Stromal cell of bone marrow (primary cell): Measurements from ENCODE around the gene TBXAS1.
A peak's percentile ranks its signal among the peaks of the same experiment; 100 is the strongest.

Source experiments
- DNase-seq: peaks from one replicate; pipeline ENCODE4 v3.0.0-alpha.2; 2012; ENCODE audit warnings: low read depth

TBXAS1 gene

DNA sequence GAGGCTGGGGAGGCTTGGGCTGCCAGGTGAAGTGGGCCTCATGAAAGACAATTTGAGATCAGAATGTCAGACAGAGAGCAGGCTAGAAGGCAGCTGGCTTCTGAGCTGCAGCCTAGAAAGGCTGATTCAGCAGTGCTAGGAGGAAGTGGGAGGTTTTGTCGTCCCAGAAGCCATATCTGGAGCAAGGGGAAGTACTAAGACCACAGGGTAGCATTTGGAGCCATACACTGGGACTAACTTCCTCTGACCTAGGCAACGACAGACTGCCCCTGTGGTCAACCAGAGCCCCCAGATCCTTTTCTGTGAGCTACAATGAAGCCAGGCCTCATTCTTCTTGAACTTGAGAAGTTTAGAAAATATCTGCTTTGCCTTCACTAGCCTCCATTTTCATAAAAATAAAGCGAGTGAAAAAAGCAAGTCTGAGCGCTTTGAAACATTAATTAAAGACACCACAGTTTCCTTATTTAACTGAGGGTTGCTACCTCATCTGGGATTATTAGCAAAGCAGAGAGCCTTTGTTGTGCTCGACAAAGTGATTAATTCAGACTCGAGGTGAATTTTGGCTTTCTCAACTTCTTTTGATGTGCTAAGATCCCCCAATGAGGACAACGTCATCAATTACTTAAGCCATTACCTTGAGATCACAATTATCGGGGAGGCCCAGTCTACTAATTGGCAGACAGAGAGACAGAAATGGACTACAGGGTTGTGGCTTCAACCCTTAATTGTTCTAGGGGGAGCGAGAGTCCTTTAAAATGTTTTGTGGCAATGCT lies 26.6 kb downstream of the TBXAS1 start:
- no peak for DNase-seq

DNA sequence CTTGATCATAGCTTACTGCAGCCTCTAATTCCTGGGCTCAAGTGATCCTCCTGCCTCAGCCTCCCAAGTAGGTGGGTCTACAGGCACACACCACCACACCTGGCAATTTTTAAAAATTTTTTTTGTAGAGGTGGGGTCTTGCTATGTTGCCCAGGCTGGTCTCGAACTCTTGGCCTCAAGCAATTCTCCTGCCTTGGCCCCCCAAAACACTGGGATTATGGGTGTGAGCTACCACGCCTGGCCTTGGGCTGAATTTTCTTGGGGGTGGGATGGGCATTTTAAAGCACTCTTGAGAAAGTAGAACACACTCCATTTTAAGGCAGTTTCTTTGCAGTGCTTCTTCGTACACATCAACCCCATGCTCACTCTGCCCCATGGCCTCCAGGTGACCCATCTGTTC lies 28.7 kb downstream of the TBXAS1 start:
- no peak for DNase-seq

DNA sequence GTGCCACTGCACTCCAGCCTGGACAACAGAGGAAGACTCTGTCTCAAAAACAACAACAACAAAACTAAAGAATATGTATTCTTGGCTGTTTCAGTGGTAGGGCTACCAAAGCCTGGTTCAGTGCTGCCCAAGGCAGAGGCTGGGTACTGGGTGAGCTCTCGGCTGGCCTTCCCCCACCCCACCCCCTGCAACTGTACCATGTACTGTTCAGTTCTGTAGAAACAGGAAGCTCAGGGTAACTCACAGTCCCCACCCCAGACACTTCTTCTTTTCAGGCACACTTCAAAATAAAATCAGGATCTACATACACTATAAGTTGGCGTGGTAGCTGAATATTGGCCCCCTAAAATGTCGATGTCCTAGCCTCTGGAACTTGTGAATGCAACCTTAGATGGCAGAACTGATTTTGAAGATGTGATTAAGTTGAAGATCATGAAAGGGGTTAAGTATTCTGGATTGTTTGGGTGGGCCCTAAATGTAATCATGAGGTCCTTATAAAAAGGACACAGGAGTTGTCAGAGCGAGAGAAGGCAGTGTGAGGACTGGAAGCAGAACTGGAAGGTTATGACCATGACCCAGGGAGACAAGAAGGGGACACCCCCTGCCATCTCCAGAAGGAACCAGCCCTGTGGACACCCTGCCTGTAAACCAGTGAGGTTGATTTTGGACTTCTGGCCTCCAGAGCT lies 31.2 kb downstream of the TBXAS1 start:
- DNase-seq = no peak

DNA sequence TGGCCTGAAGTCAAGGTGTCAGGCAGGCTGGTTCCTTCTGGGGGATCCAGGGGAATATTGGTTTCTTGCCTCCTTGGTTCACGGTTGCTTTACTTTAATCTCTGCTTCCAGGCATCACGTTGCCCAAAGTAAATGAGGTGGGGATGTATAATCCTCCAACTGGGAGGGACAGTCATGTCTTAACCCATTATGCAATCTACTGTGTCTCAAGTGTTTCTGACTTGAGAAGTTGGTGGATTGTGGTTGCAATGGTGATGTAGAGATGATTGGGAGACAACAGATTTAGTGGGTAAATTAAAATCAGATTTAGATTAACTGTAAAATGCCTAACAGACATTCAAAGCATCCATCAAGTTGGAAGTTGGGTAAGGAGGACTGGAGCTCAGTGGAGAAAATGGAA lies 32.7 kb downstream of the TBXAS1 start:
- no peak for DNase-seq

DNA sequence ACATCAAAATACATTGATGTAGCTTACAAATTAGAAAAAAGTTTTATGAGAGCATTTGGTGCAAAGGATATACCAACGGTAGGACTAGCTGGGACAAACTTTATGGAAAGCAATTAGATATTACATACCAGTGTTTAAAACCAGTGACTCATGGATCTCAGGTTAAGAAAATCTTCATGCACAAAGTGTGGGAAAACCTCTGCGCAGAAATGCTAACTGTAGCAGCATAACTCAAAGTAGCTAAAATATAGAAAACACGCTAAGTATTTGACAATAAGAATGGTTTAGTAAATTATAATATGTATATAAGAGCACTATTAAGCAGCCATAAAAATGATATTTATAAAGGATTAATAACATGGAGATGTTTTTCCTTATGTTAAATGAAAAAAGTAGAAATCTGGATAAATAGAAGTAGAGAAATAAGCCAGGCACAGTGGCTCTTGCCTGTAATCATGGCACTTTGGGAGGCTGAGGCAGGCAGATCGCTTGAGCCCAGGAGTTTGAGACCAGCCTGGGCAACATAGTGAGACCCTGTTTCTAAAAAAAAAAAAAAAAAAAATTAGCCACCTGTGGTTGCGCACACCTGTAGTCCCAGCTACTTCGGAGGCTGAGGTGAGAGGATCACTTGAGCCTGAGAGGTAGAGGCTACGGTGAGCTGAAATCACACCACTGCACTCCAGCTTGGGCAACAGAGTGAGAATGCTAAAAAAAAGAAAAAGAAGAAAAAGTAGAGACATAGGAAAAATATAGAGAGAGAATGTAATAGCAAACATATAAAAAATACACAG lies 37.2 kb downstream of the TBXAS1 start:
- no peak for DNase-seq

DNA sequence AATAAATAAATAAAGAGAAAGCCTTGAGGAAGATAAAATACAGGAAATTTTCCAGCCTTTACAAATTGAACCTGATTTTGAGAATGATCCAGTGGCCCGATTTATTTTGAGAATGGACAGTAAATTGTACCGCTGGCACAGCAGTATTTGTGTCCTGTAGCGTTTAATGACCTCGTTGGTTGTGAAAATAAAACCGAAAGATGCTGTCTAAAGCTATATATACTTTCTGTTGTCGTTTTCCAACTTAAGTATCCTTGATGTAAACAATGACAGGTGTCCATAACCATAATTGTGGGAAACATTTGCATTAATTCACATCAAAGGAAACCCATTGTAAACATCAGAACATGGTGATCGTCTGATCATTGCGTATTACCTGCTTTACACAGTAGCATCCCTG lies 38.8 kb downstream of the TBXAS1 start:
- no peak for DNase-seq

DNA sequence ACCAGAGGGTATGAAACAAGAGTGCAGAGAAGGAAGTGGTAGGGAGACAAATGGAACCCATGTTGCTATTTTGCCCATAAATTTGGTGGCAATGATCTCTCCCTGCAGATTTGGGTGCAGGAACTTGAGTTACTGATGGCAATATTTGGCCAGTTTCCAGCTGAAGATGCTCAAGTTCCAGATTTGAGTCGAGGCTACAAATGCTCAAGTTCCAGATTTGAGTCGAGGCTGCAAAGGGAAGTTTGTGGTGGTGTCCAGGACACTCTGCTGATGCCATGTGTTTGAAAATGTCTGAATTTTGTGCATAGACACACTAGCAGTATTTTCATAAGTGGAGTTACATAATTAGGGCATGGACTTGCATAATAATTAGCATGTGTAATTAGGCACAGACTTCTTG lies 40.8 kb downstream of the TBXAS1 start:
- no peak for DNase-seq

DNA sequence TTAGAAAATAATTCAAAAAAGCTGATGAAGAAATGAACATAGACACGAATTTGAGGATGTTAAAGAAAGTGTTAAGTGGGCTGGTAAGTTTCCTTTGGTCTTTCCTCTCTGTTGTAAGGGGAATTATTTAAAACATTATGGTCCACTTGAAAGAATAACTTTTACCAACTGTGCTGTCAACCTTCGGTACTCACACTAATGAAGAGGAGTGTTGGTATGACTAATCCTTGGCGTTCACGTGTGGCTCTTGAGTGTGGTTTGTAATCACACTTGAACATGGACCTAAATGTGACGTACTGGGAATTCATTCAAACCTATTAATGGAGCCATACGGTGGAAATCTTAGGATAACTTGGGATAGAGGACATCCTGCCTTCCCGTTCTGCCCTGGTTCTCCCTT lies 41.3 kb downstream of the TBXAS1 start:
- DNase-seq = no peak

DNA sequence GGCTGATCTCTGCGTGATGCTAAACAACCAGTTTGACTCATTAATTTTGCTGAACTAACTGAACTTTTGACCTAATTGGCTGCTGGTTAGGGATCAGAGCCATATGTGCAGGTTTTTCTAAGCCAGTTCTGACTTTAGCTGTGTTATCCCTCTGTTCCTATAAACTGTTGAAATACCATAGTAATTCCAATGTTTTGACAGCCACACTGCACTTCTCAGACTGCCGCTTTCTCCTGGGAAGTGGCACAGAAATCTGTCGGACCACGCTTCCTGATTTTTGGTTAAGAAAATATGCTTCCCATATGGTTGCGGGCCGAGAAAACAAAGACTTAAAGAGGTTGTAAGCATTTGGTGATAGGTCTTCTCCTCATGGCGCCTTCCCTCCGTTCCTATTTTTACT lies 42.3 kb downstream of the TBXAS1 start:
- DNase-seq = peak; percentile 49

DNA sequence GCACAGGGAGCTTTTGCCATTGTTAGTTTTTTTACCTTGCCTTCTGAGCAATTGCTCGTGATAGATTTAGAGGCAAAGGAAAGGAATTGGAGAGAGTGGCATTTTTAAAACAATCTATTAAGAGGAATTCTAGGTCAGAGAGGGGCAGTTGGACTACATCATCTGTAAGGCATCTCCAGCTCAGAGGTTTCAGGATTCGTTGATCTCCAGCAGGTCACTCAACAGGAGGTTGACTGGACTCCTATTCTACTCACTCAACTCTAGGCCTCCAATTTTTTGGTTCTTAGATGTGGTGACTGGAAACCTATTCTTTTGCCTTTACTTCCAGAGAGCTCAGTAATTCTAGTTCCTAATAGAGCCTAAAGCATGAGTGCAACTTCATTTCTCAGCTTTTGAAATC lies 42.8 kb downstream of the TBXAS1 start:
- no peak for DNase-seq

DNA sequence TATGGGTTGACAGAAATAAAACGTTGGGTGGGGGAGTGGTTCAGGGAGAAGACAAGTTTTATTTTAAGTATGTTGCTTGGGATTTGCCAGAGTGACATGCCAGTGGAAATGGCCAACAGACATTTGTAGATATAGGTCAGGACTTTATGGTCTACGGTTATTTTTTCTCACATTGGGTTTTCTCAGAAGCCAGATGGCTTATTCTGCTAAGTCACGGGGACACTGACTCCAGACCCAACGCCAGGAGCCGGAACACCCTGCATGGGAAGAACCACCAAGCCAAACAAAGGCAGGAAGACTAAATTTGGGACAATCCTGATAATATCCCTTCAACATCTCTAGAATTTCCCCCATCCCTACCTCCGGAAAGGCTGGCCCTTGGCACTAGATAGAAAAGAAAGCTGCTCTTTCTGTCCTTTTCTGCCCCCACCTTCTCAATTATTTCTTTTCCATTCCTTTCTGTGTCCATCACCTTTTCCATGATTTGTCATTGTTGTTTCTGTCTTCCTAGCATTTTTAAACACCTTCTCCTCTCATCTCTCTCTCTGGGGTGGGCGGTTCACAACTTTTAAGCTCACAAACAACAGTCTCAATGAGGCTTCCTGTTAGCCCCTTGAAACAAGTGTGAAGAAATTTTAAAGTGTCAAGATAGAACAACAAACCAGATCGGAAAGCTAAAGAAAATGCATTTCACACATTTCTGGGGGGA lies 44.7 kb downstream of the TBXAS1 start:
- no peak for DNase-seq

DNA sequence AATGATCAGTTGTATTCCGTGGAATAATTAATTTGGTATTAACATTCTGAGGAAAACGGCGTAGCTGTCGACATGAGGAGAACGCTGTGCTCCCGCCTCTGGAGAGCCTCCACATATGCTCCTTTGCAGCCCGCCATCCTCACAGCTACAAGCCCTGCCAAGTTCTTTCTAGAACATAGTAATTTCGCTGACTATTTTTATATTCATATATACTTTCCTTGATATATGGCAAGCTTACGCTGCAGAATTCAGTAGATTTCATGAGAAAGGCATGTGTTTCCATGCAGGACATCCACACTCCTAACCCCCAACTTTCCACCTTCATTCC lies 45.2 kb downstream of the TBXAS1 start:
- no peak for DNase-seq

DNA sequence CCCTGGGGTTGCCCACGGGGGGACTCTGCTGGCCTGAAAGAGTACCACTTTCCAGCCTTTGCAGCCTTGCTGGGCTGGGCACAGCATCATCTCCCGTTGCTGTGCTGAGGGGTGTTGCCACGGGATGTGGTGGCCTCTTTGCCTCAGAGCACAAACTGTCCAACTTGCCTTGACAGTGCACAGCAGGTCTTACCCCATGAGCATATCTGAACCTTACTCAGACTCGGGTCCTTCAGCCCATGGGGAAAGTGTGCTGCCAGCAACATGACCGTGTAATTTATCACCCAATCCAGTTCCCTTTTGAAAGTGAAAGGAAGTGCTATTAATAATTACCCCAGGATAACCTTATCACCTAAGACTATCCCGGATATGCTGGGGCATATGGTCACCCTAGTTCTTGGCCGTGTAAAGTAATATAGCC lies 46.8 kb downstream of the TBXAS1 start:
- no peak for DNase-seq

DNA sequence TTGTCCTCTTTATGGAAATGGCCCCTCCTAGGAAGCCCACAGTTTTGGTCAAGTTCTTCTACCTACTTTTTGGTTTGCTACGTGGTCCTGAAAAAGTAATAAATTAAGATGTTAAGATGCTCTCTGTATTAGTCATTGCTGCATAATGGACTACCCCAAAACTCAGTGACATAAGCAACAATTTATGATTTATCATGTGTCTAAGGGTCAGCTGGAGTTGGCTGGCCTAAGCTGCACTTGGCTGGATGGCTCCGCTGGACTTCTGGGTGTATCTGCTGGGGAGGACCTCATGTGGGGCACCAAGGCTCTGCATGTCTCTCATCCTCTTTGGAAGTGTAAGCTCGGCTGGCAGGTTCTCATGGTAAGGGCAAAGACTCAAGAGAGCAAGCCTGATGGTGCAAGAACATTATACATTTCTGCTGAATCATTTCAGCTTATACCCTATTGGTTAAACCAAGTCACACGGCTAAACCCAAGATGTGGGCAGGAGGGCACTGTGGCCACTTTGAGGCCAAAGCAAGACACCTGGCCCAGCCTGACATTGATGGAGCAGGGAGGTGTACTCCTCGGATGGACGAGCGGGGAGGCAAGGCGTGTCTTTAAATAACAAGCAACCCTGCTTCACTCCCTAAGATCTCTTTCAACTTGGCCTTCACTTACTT lies 47.7 kb downstream of the TBXAS1 start:
- DNase-seq = no peak

DNA sequence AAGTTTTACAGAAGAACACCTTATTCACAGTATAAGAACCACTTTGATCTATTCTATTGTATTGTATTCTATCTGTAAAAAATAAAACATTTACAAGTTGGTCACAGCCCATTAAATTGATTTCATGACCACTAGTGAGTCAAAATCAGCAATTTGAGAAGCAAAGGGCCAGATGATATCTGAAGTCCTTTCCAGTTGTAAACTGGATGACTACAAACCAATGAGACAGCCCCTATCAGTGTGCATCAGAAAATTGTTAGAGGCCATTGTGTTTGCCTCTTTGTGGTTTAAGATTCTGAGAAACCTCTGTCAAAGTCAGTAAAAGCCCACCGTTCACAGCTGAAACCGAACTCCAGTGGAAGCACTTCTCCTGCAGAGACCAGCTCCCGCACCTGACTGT lies 54.8 kb downstream of the TBXAS1 start:
- DNase-seq = no peak

DNA sequence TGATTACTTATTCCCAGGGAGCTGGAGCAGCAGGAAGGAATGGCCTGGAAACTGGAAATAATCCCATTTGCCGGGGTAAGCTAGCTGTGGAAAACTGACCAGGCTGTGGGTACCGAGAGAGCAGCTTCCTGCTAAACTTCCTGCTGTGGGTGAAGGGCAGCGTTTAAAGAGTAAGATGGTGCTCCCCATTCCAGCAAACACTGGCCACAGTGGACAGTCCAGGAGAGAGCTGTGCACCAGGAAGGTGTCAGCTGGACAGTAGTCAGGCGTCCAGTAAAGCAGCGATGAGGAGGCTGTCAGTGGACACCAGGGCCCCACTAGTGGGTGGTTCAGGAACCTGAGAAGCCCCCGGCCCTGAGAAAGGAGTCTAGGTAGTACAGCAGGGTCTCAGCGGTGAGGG lies 55.4 kb downstream of the TBXAS1 start:
- DNase-seq = no peak

DNA sequence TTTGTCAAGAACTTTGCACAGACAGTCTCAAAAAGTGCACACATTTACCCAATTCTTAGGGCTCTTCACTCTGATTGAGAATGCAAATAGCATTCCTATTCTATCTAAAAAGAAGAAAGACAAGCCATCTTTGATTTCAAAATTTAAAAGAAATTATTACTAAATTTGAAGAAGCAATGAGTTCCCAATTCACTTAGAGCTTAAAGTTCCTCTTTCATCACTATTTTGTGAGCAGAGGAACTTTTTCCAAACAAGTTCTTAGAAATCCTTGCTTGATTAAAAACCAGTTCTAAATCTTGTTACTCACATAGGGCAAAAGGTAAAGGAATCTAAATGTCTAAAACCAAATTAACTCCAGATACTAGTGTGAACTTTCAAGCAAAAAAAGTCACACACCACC lies 56.4 kb downstream of the TBXAS1 start:
- DNase-seq = no peak

DNA sequence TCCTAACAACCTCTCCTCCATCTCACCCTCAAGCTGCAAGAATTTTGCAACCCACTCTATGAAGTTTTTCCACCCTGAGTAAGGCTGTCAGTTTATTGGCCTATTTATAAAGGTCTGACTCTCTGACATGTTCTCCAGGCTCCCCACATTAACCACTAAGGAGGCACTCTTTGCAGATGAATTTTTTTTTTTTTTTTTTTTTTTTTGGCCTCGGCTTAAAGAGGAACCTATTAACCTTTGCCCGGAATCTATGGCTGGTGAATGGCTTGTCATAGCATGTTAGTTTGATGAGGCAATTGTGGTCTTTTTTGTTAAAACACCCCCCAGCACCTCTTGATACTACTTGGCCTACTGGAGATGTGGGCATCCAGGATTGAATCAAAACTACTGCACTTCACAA lies 57.1 kb downstream of the TBXAS1 start:
- no peak for DNase-seq

DNA sequence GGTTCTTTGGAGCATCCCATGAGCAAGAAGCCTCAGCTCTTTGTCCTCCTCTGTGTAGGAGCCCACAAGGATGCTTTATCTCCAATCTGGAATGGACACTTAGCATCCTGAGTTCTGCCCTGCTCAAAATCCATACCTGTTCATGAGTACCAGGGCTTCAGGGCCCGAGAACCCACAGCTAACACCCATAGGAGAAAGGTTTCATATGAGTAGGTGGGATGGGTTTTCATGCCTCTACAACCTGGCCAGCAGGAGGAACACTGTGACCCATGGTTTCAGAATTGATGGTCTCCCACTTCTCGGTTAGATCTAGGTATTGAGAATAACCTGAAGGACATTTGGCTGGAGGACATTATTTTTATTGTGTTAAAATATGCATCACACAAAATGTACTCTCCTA lies 57.8 kb downstream of the TBXAS1 start:
- no peak for DNase-seq

DNA sequence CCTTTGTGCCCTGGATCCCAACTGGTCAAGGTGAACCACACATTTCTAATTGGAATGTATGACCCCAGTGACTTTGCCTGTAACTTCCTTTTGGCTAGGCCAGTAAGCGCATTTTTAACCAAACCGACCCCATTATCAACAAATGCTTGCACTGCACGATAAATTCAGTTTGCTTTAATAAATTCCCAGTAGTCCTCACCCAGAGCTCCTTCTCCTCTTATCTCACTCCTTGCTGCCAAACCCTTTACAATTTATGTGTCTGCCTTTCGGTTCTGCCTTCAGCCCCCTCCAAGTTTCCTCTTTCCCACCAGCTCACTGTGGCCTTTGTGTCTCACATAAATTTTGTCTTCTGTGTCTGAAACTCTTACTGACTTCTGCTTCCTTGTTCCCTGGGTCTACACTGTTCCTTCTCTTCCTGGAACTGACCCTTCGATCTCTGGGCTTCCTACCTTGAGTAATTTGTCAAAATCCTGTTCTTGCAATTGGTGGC lies 59.0 kb downstream of the TBXAS1 start:
- DNase-seq = no peak

DNA sequence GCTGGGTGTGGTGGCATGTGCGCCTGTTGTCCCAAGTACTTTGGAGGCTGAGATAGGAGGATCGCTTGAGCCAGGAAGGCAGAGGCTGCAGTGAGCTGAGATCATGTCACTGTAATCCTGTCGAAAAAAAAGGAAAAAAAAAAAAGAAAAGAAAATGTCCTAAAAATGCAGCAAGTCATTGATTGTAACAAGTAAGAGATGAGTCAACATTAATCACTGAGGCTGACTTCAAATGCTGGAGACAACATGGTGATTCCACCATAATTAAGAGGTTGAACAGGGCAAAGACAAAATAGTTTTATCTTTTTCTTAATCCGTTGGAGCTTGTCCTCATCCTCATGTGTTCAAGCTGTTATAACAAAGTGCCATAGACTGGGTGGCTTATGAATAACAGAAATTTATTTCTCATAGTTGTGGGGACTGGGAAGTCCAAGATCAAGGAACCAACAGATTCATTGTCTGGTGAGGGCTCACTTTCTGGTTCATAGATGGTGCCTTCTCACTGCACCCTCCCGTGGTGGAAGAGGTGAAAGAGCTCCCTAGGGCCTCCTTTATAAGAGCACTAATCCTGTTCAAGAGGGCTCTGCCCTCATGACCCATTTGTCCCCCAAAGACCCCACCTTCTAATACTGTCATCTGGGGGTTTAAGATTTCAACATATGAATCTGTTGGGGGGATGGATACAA lies 60.3 kb downstream of the TBXAS1 start:
- DNase-seq = peak; percentile 31
